Measurements from ENCODE around the gene LHB.

The LHB gene

GRCh38 chr19:49017666-49018351 lies 918 bp upstream of the LHB start:
- peak overlapping the region; percentile 34 for H3K9ac ChIP-seq (ENCODE audit: low read length)
- H3K27me3 ChIP-seq (ENCODE audit: control insufficient read depth, insufficient read depth, low read length): peaks cover 31% of the 10 kb centered on the region
- H3K4me1 ChIP-seq (ENCODE audit: control insufficient read depth, insufficient read depth, low read length): peaks cover 15% of the 10 kb centered on the region
- H3K4me3 ChIP-seq (ENCODE audit: low read length): no peak overlapping the region
- no peaks in the 10 kb centered on the region for H3K9me3 ChIP-seq (ENCODE audit: control insufficient read depth, low read length)
- no peaks in the 10 kb centered on the region for H3K36me3 ChIP-seq (ENCODE audit: control insufficient read depth, insufficient read depth, low read length)

DNA sequence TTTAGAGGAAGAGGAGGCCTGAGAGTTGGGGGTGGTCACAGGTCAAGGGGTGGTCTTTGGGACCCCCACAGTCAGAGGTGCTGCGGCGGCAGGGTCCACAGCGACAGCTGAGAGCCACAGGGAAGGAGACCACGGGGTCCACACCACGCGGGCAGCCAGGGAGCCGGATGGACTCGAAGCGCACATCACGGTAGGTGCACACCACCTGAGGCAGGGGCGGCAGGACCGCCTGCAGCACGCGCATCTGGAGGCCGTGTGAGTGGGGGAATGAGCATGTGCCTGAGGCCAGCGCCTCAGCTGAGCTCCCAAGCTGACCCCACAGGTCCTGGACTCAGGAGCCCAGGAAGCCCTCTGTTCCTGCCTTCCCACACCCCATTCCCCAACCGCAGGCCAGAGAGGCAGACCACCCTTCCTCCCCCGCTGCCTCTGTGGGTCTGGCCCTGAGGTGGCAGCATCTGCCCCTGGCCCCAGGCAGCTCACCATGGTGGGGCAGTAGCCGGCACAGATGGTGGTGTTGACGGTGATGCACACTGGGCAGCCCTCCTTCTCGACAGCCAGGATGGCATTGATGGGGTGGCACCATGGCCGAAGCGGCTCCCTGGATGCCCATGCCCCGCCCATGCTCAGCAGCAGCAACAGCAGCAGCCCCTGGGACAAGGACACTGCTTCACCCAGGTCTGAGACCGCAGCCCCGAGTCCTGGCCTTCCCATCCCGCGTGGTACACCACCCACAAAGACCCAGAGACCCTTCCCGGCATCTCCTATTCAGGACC lies 638 bp downstream of the LHB start:
- Histone ChIP-seq H3K9ac (ENCODE audit: low read length) (no peak overlapping the region), H3K9me3 (ENCODE audit: control insufficient read depth, low read length) (no peaks in the 10 kb centered on the region), H3K27me3 (ENCODE audit: control insufficient read depth, insufficient read depth, low read length) (peaks cover 26% of the 10 kb centered on the region), H3K4me1 (ENCODE audit: control insufficient read depth, insufficient read depth, low read length) (peaks cover 15% of the 10 kb centered on the region), H3K4me3 (ENCODE audit: low read length) (no peak overlapping the region), H3K36me3 (ENCODE audit: control insufficient read depth, insufficient read depth, low read length) (no peaks in the 10 kb centered on the region)

DNA sequence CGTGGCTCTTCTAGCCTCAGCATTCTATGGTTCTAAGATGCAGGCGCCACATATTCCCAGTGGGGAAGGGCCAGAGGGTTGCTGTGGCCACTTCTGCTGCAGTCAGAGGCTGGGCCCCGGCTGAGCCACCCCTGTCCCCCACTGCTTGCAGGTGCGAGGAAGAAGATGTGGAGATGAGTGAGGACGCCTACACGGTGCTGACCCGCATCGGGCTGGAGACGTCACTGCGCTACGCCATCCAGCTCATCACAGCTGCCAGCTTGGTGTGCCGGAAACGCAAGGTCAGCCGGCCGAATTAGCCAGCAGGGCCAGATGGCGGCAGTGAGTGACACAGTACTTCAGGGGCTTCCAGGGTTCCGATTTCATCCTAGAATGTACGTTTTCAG lies 2.0 kb downstream of the LHB start:
- Histone ChIP-seq H3K9ac (ENCODE audit: low read length) (no peak overlapping the region), H3K36me3 (ENCODE audit: control insufficient read depth, insufficient read depth, low read length) (no peaks in the 10 kb centered on the region), H3K4me1 (ENCODE audit: control insufficient read depth, insufficient read depth, low read length) (peaks cover 14% of the 10 kb centered on the region), H3K27me3 (ENCODE audit: control insufficient read depth, insufficient read depth, low read length) (peaks cover 13% of the 10 kb centered on the region), H3K4me3 (ENCODE audit: low read length) (no peak overlapping the region), H3K9me3 (ENCODE audit: control insufficient read depth, low read length) (no peaks in the 10 kb centered on the region)

GRCh38 chr19:49014123-49014869 lies 2.6 kb downstream of the LHB start:
- Histone ChIP-seq H3K4me3 (ENCODE audit: low read length) (no peak overlapping the region), H3K9ac (ENCODE audit: low read length) (no peak overlapping the region), H3K9me3 (ENCODE audit: control insufficient read depth, low read length) (no peaks in the 10 kb centered on the region), H3K4me1 (ENCODE audit: control insufficient read depth, insufficient read depth, low read length) (peaks cover 9% of the 10 kb centered on the region), H3K36me3 (ENCODE audit: control insufficient read depth, insufficient read depth, low read length) (no peaks in the 10 kb centered on the region), H3K27me3 (ENCODE audit: control insufficient read depth, insufficient read depth, low read length) (peaks cover 9% of the 10 kb centered on the region)

- no peak overlapping the region for H3K9ac ChIP-seq (ENCODE audit: low read length)
- no peak overlapping the region for H3K4me3 ChIP-seq (ENCODE audit: low read length)
- no peaks in the 10 kb centered on the region for H3K27me3 ChIP-seq (ENCODE audit: control insufficient read depth, insufficient read depth, low read length)
- no peaks in the 10 kb centered on the region for H3K9me3 ChIP-seq (ENCODE audit: control insufficient read depth, low read length)
- H3K36me3 ChIP-seq (ENCODE audit: control insufficient read depth, insufficient read depth, low read length): no peaks in the 10 kb centered on the region
- H3K4me1 ChIP-seq (ENCODE audit: control insufficient read depth, insufficient read depth, low read length): no peaks in the 10 kb centered on the region
Measured at GRCh38 chr19:49011194-49011593, 5.7 kb downstream of the LHB start.

GRCh38 chr19:49010453-49010852 lies 6.4 kb downstream of the LHB start:
- Histone ChIP-seq H3K27me3 (ENCODE audit: control insufficient read depth, insufficient read depth, low read length) (no peaks in the 10 kb centered on the region), H3K4me1 (ENCODE audit: control insufficient read depth, insufficient read depth, low read length) (no peaks in the 10 kb centered on the region), H3K36me3 (ENCODE audit: control insufficient read depth, insufficient read depth, low read length) (no peaks in the 10 kb centered on the region), H3K9ac (ENCODE audit: low read length) (no peak overlapping the region), H3K4me3 (ENCODE audit: low read length) (no peak overlapping the region), H3K9me3 (ENCODE audit: control insufficient read depth, low read length) (no peaks in the 10 kb centered on the region)

DNA sequence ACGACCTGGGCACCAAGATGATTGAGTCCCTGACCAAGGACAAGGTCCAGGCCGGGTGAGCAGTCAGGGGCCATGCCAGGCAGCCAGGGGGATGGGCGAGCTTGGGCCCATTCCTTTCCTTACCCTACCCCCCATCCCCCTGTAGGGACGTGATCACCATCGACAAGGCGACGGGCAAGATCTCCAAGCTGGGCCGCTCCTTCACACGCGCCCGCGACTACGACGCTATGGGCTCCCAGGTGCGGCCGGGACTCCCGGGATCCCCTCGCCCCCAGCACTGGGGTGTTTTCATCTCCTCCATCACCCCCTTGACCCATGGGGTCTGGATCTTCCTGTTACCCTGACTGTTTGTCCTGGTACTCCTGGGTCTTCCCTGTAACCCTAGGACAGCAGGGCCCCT lies 7.1 kb downstream of the LHB start:
- no peaks in the 10 kb centered on the region for H3K4me1 ChIP-seq (ENCODE audit: control insufficient read depth, insufficient read depth, low read length)
- no peak overlapping the region for H3K4me3 ChIP-seq (ENCODE audit: low read length)
- no peaks in the 10 kb centered on the region for H3K36me3 ChIP-seq (ENCODE audit: control insufficient read depth, insufficient read depth, low read length)
- no peaks in the 10 kb centered on the region for H3K27me3 ChIP-seq (ENCODE audit: control insufficient read depth, insufficient read depth, low read length)
- H3K9me3 ChIP-seq (ENCODE audit: control insufficient read depth, low read length): no peaks in the 10 kb centered on the region
- H3K9ac ChIP-seq (ENCODE audit: low read length): no peak overlapping the region

GRCh38 chr19:49006905-49007304 lies 10.0 kb downstream of the LHB start:
- Histone ChIP-seq H3K4me1 (ENCODE audit: control insufficient read depth, insufficient read depth, low read length) (no peaks in the 10 kb centered on the region), H3K4me3 (ENCODE audit: low read length) (no peak overlapping the region), H3K9ac (ENCODE audit: low read length) (no peak overlapping the region), H3K36me3 (ENCODE audit: control insufficient read depth, insufficient read depth, low read length) (no peaks in the 10 kb centered on the region), H3K27me3 (ENCODE audit: control insufficient read depth, insufficient read depth, low read length) (no peaks in the 10 kb centered on the region), H3K9me3 (ENCODE audit: control insufficient read depth, low read length) (no peaks in the 10 kb centered on the region)

- no peaks in the 10 kb centered on the region for H3K36me3 ChIP-seq (ENCODE audit: control insufficient read depth, insufficient read depth, low read length)
- H3K4me3 ChIP-seq (ENCODE audit: low read length): no peak overlapping the region
Measured at GRCh38 chr19:49004964-49005614, 11.8 kb downstream of the LHB start.

GRCh38 chr19:49004133-49004532 lies 12.8 kb downstream of the LHB start:
- Histone ChIP-seq H3K36me3 (ENCODE audit: control insufficient read depth, insufficient read depth, low read length) (no peaks in the 10 kb centered on the region), H3K4me3 (ENCODE audit: low read length) (no peak overlapping the region), H3K9ac (ENCODE audit: low read length) (no peak overlapping the region), H3K4me1 (ENCODE audit: control insufficient read depth, insufficient read depth, low read length) (no peaks in the 10 kb centered on the region), H3K27me3 (ENCODE audit: control insufficient read depth, insufficient read depth, low read length) (no peaks in the 10 kb centered on the region), H3K9me3 (ENCODE audit: control insufficient read depth, low read length) (no peaks in the 10 kb centered on the region)

More at GRCh38 chr19:49004964-49005614, 11.8 kb downstream of the LHB start:
- Histone ChIP-seq H3K27me3 (ENCODE audit: control insufficient read depth, insufficient read depth, low read length) (no peaks in the 10 kb centered on the region), H3K9me3 (ENCODE audit: control insufficient read depth, low read length) (no peaks in the 10 kb centered on the region), H3K9ac (ENCODE audit: low read length) (no peak overlapping the region), H3K4me1 (ENCODE audit: control insufficient read depth, insufficient read depth, low read length) (no peaks in the 10 kb centered on the region)

GRCh38 chr19:48999481-49000325 lies 17.2 kb downstream of the LHB start:
- Histone ChIP-seq H3K4me3 (ENCODE audit: low read length) (no peak overlapping the region), H3K9me3 (ENCODE audit: control insufficient read depth, low read length) (no peaks in the 10 kb centered on the region), H3K9ac (ENCODE audit: low read length) (no peak overlapping the region), H3K36me3 (ENCODE audit: control insufficient read depth, insufficient read depth, low read length) (no peaks in the 10 kb centered on the region), H3K4me1 (ENCODE audit: control insufficient read depth, insufficient read depth, low read length) (no peaks in the 10 kb centered on the region), H3K27me3 (ENCODE audit: control insufficient read depth, insufficient read depth, low read length) (no peaks in the 10 kb centered on the region)
